ENCODE results near the gene DLG2. TPM values are rescaled to one million over a fixed set of nuclear protein-coding genes. Genes with fewer than 3 reads are reported as not detected.

The DLG2 gene
- total and polyA plus RNA-seq, 2 of the 8 experiments (the other 6 are each of a cell fraction or from before 2014, with no cell fraction given), result 1.7 to 14.3 TPM

GRCh38 chr11:84358034-84358433 is 1269.1 kb downstream of the DLG2 start:
- Histone ChIP-seq H2BK20ac (ENCODE audit: low read length) (no peak overlapping the region), H2BK120ac (replicated peaks; ENCODE audit: low read depth, low read length) (no peak overlapping the region), H3K23me2 (ENCODE audit: low read depth, low read length) (no peaks in the 10 kb centered on the region), H3K9me3 (ENCODE audit: insufficient read depth in 2 of 2, low read depth in 1 of 2, low read length in 1 of 2) (no peaks in the 10 kb centered on the region), H3K9ac (replicated peaks in 1 of 4; ENCODE audit: extremely low read depth in 1 of 4, low read depth in 3 of 4, low read length in 3 of 4) (no peak overlapping the region), H3K79me1 (ENCODE audit: low read depth, low read length) (no peaks in the 10 kb centered on the region), H3K79me2 (ENCODE audit: control insufficient read depth in 1 of 2, insufficient read depth in 2 of 2, low read length in 2 of 2) (no peaks in the 10 kb centered on the region), H3K27me3 (replicated peaks in 1 of 4; ENCODE audit: control insufficient read depth in 3 of 4, extremely low read depth in 1 of 4, insufficient read depth in 3 of 4, low read length in 3 of 4) (no peaks in the 10 kb centered on the region; a peak in 1 of 7 replicates), H3K36me3 (ENCODE audit: control insufficient read depth in 2 of 4, insufficient read depth in 4 of 4, low read length in 3 of 4) (no peaks in the 10 kb centered on the region), H2AFZ (ENCODE audit: low read length) (no peak overlapping the region), H3K27ac (ENCODE audit: low read depth, low read length) (no peak overlapping the region), H3K4me1 (replicated peaks in 1 of 4; ENCODE audit: control insufficient read depth in 3 of 4, insufficient read depth in 4 of 4, low read length in 3 of 4) (no peaks in the 10 kb centered on the region), H3K56ac (replicated peaks; ENCODE audit: insufficient read length, low read depth, low read length) (no peak overlapping the region), H3K4me2 (ENCODE audit: insufficient read depth in 1 of 2, low read depth in 2 of 2, low read length in 2 of 2) (no peak overlapping the region), H4K5ac (ENCODE audit: insufficient read length, low read depth, low read length) (no peak overlapping the region), H3K18ac (ENCODE audit: extremely low read depth, low read length) (no peak overlapping the region), H3K4me3 (ENCODE audit: extremely low read depth in 1 of 4, insufficient read depth in 2 of 4, low read depth in 3 of 4, low read length in 4 of 4) (no peak overlapping the region), H2BK15ac (ENCODE audit: low read length) (no peak overlapping the region), H2BK12ac (ENCODE audit: low read depth, low read length) (no peak overlapping the region), H3K4ac (replicated peaks; ENCODE audit: insufficient read length, low read depth, low read length) (no peak overlapping the region), H4K20me1 (replicated peaks in 1 of 2; ENCODE audit: control insufficient read depth in 1 of 2, insufficient read depth in 2 of 2, low read length in 2 of 2) (no peaks in the 10 kb centered on the region), H2AK5ac (ENCODE audit: low read depth, low read length) (no peak overlapping the region), H3K23ac (ENCODE audit: insufficient read length) (no peak overlapping the region), H2BK5ac (ENCODE audit: low read depth, low read length) (no peak overlapping the region), H4K91ac (replicated peaks; ENCODE audit: insufficient read length, low read length) (no peak overlapping the region), H4K8ac (ENCODE audit: extremely low read depth, insufficient read depth, low read length) (no peak overlapping the region), H3K14ac (ENCODE audit: insufficient read length) (no peak overlapping the region)
- CTCF ChIA-PET (ENCODE audit: partially characterized antibody), result interaction anchor here (1.0 kb wide), 1 partner anchor 36 kb away, joined by 5 read pairs; no protein-coding TSS in a partner anchor
- no peak for DNase-seq (ENCODE audit: low read depth in 1 of 2, low spot score in 2 of 2)
- FAIRE-seq, result no peak
- 81% methylated on average over 2 of the region's 2 CpGs; no CpG with 5 or more reads in 1 of the 2 experiments for WGBS, 2 experiments (ENCODE audit: extremely low coverage in 1 of 2, insufficient coverage in 1 of 2, insufficient read length in 1 of 2, insufficient replicate concordance in 2 of 2, low coverage in 1 of 2, low lambda C conversion rate in 2 of 2, missing lambda C conversion rate in 1 of 2)
- POLR2A ChIA-PET (ENCODE audit: partially characterized antibody), result no interaction called here
